ENCODE data around the gene LCLAT1. TPM values are rescaled to one million over a fixed set of nuclear protein-coding genes. Genes with fewer than 3 reads are reported as not detected.

The LCLAT1 gene
- total and polyA plus RNA-seq, 2 donors (not counting 1 experiment from before 2014, with no cell fraction given) = 5.1 to 21.9 TPM

DNA sequence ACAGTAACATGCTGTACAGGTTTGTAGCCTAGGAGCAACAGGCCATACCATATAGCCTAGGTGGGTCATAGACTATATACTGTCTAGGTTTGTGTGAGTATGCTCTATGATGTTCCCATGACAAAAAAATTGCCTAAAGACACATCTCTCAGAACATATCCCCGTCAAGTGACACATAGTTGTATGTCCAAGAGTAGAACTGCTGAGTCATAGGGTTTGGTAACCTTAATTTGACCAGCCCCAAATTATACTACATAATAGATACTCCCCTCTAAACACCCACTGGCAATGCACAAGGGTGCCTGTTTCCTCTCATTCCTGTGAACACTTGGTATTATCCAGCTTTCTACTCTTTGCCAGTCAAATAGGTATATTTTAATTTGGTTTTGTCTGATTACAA is 161.6 kb downstream of the LCLAT1 start:
- H3K9me3 ChIP-seq (ENCODE audit: control extremely low read depth in 1 of 3, control insufficient read depth in 2 of 3, insufficient read depth in 1 of 3, low read length in 2 of 3) = no peaks in the 10 kb centered on the region
- no peak overlapping the region for H3K27ac ChIP-seq (ENCODE audit: low read length in 2 of 2)
- no peak overlapping the region for H3K4me3 ChIP-seq (ENCODE audit: control extremely low read depth in 1 of 5, extremely low read depth in 1 of 5, insufficient read depth in 1 of 5, low read depth in 2 of 5, low read length in 4 of 5)
- no peaks in the 10 kb centered on the region for H3K27me3 ChIP-seq (replicated peaks in 1 of 4; ENCODE audit: control extremely low read depth in 1 of 4, control insufficient read depth in 3 of 4, insufficient read depth in 4 of 4, low read length in 3 of 4)
- no CpG with 5 or more reads among the region's 1 CpG for WGBS (ENCODE audit: insufficient coverage)
- peaks cover under 1 to 2% of the 10 kb centered on the region in 2 experiments for H3K36me3 ChIP-seq (replicated peaks in 1 of 2; ENCODE audit: control extremely low read depth in 1 of 2, control insufficient read depth in 1 of 2, extremely low read depth in 1 of 2, insufficient read depth in 2 of 2, low read length in 1 of 2)
- no peak overlapping the region for H3K27ac Mint-ChIP-seq
- H3K27me3 Mint-ChIP-seq = no peaks in the 10 kb centered on the region
- H3K4me3 Mint-ChIP-seq = no peak overlapping the region
- no peaks in the 10 kb centered on the region for H4K20me1 ChIP-seq (ENCODE audit: control insufficient read depth, insufficient read depth, low read length, poor library complexity, severe bottlenecking)
- peaks cover 10 to 15% of the 10 kb centered on the region in 2 donors for H3K4me1 ChIP-seq (ENCODE audit: control insufficient read depth in 2 of 2, insufficient read depth in 2 of 2, low read length in 2 of 2)
- no peak for ATAC-seq (ENCODE audit: low read depth)
- CTCF ChIA-PET = no interaction called here
- no peak for DNase-seq
- intact Hi-C loops (cut with micrococcal nuclease) = no loop called here
- TF ChIP-seq, protein P1, sequence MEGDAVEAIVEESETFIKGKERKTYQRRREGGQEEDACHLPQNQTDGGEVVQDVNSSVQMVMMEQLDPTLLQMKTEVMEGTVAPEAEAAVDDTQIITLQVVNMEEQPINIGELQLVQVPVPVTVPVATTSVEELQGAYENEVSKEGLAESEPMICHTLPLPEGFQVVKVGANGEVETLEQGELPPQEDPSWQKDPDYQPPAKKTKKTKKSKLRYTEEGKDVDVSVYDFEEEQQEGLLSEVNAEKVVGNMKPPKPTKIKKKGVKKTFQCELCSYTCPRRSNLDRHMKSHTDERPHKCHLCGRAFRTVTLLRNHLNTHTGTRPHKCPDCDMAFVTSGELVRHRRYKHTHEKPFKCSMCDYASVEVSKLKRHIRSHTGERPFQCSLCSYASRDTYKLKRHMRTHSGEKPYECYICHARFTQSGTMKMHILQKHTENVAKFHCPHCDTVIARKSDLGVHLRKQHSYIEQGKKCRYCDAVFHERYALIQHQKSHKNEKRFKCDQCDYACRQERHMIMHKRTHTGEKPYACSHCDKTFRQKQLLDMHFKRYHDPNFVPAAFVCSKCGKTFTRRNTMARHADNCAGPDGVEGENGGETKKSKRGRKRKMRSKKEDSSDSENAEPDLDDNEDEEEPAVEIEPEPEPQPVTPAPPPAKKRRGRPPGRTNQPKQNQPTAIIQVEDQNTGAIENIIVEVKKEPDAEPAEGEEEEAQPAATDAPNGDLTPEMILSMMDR (IDR thresholded peaks at IDR 0.05) = no peak
- TF ChIP-seq EZH2 (IDR thresholded peaks at IDR 0.05; ENCODE audit: borderline replicate concordance, insufficient read depth, low read depth, low read length, poor library complexity, severe bottlenecking) = no peak
- H3K9ac ChIP-seq (ENCODE audit: low read length) = no peak overlapping the region
- no peak overlapping the region for H2AFZ ChIP-seq (ENCODE audit: insufficient read depth, low read depth, low read length, poor library complexity, severe bottlenecking)
- peaks cover 25% of the 10 kb centered on the region for H3K4me1 Mint-ChIP-seq
- no peaks in the 10 kb centered on the region for H3K79me2 ChIP-seq (ENCODE audit: control insufficient read depth, insufficient read depth, low read length)
- H3K4me2 ChIP-seq (replicated peaks; ENCODE audit: low read depth, low read length, poor library complexity, severe bottlenecking) = no peak overlapping the region
- no peaks in the 10 kb centered on the region for H3K9me3 Mint-ChIP-seq (ENCODE audit: insufficient read depth)
- POLR2A ChIA-PET = no interaction called here

GRCh38 chr2:30611583-30611982 is 164.5 kb downstream of the LCLAT1 start:
- Histone ChIP-seq H3K4me1 (ENCODE audit: control insufficient read depth in 2 of 2, insufficient read depth in 2 of 2, low read length in 2 of 2) (peaks cover 10 to 15% of the 10 kb centered on the region in 2 donors), H3K36me3 (replicated peaks in 1 of 2; ENCODE audit: control extremely low read depth in 1 of 2, control insufficient read depth in 1 of 2, extremely low read depth in 1 of 2, insufficient read depth in 2 of 2, low read length in 1 of 2) (peaks cover 2 to 10% of the 10 kb centered on the region in 2 experiments), H4K20me1 (ENCODE audit: control insufficient read depth, insufficient read depth, low read length, poor library complexity, severe bottlenecking) (no peaks in the 10 kb centered on the region), H3K27me3 (replicated peaks in 1 of 4; ENCODE audit: control extremely low read depth in 1 of 4, control insufficient read depth in 3 of 4, insufficient read depth in 4 of 4, low read length in 3 of 4) (no peaks in the 10 kb centered on the region), H3K27ac (ENCODE audit: low read length in 2 of 2) (no peak overlapping the region), H3K4me2 (replicated peaks; ENCODE audit: low read depth, low read length, poor library complexity, severe bottlenecking) (no peak overlapping the region), H3K79me2 (ENCODE audit: control insufficient read depth, insufficient read depth, low read length) (no peaks in the 10 kb centered on the region), H3K9me3 (ENCODE audit: control extremely low read depth in 1 of 3, control insufficient read depth in 2 of 3, insufficient read depth in 1 of 3, low read length in 2 of 3) (no peaks in the 10 kb centered on the region), H3K9ac (ENCODE audit: low read length) (no peak overlapping the region), H2AFZ (ENCODE audit: insufficient read depth, low read depth, low read length, poor library complexity, severe bottlenecking) (no peak overlapping the region), H3K4me3 (ENCODE audit: control extremely low read depth in 1 of 5, extremely low read depth in 1 of 5, insufficient read depth in 1 of 5, low read depth in 2 of 5, low read length in 4 of 5) (no peak overlapping the region)
- intact Hi-C loops (cut with micrococcal nuclease) = no loop called here
- ATAC-seq (ENCODE audit: low read depth) (no peak), DNase-seq (no peak)
- TF ChIP-seq, protein P1 (IDR thresholded peaks at IDR 0.05) = no peak
- no peak for TF ChIP-seq EZH2 (IDR thresholded peaks at IDR 0.05; ENCODE audit: borderline replicate concordance, insufficient read depth, low read depth, low read length, poor library complexity, severe bottlenecking)
- H3K27me3 Mint-ChIP-seq = no peaks in the 10 kb centered on the region
- H3K4me1 Mint-ChIP-seq = peaks cover 25% of the 10 kb centered on the region
- H3K9me3 Mint-ChIP-seq (ENCODE audit: insufficient read depth) = no peaks in the 10 kb centered on the region
- ChIA-PET CTCF (interaction anchor here (1.8 kb wide), 1 partner anchor 99 kb away, joined by 3 read pairs; no protein-coding TSS in a partner anchor), POLR2A (no interaction called here)
- H3K27ac Mint-ChIP-seq = no peak overlapping the region
- no peak overlapping the region for H3K4me3 Mint-ChIP-seq
- 79% methylated on average over 4 of the region's 4 CpGs for WGBS (ENCODE audit: insufficient coverage)

Data from B cell (primary cell).